T-helper 22 cell (primary cell): ENCODE measurements around the gene ZMIZ1.

Experiments
- DNase-seq: peaks from one replicate; pipeline ENCODE4 v3.0.0-alpha.2; 2020; ENCODE audit warnings: low read depth

The ZMIZ1 gene

DNA sequence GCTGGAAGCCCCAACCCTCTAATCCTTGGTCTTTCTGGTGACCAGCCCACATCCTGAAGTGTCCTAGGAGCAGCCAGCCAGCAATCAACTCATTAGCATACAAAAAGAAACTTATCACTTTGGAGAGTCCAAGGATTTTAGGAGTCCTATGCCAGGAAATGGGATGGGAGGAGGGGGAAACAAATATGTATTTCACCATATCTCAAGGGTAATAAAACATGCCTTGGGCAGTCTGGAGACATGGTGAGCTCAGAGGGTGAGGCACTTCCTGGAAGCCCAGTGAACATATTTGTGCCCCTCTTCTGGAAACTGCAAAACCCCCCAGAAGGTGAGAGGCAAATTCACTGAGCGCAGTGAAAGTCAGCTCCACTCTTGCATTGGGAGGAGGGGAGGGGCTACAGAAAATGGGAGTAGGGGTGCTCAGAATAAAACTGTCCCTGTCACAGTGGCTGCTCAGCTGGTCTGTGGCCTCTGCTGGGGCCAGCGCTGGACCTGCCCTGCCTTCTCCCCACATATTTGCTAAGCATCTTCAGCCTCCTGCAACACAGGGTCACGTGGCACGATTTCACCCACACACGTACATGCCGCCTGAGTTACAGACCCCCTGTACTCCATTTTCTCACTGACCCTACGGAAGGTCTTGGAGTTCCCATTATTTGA lies 17.7 kb upstream of the ZMIZ1 start:
- DNase-seq = no peak

DNA sequence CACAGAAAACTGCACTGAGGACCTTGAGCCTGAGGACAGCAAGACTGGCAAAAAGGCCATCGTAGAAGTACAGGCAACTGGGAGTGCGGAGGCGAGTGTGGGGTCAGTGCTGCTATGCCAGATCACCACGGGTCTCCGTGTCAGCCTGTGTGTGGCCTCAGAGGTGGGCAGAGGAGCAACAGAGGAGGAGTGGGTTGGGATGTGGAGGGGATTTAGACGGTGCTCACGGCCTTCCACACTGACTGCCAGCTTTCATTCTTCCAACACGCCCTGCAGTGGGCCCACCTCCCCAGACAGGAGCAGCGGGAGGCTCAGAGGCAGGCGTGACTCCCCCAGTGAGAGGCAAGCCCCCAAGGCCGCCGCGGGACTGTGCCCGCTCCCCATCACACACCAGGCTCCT lies 17.0 kb upstream of the ZMIZ1 start:
- DNase-seq = no peak

DNA sequence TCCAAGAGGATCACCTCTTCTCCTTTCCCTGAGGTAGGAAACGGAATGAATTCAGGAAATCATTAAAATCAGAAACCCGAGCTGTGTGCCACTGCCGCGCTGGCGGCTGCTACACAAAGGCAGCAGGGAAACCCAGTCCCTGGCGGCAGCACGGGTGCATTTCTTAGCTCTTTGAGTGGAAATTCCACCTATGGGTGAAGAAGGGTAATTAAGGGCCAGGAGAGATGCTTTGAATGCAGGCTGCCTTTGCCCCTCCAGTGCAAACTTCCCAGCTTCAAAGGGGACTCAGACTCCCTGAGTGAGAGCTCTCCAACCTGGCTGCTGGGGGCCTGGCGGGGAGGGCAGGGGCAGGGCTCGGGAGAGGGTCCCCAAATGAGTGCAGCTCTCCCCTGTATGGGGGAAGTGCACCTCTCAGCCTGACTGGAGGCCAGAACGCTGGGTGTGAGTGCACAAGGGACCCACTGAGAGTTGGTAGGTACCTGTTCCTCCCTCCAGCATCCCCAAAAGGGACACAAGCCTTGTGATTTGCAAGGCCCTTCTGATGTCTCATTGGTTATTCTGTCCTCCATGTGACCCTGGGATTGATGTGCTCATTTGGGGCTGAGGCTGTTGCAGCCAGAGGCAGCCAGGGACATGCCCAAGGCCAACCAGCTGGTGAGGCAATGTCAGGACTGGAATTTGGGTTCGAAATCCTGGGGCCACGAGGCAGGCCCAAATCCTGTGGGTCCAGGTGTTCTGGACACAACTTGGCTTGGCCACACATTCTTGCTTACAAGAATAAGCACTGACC lies 16.3 kb upstream of the ZMIZ1 start:
- DNase-seq = no peak

DNA sequence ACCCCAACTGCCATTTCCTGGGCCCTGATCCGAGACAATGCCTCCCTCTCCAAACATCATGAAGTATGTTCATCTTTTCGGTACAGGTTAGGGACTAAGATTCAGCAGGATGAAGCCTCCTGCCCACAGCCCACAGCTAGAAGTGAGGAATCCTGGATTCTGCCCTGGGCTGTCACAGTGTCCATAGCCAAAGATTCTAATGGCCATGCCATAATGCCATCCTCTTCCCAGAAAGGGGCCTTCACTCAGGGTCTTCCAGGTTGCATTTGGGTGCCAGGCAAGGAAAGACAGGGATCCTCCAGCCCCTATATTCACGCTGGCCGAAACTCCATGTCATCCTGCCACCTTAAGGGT lies 15.7 kb upstream of the ZMIZ1 start:
- no peak for DNase-seq

DNA sequence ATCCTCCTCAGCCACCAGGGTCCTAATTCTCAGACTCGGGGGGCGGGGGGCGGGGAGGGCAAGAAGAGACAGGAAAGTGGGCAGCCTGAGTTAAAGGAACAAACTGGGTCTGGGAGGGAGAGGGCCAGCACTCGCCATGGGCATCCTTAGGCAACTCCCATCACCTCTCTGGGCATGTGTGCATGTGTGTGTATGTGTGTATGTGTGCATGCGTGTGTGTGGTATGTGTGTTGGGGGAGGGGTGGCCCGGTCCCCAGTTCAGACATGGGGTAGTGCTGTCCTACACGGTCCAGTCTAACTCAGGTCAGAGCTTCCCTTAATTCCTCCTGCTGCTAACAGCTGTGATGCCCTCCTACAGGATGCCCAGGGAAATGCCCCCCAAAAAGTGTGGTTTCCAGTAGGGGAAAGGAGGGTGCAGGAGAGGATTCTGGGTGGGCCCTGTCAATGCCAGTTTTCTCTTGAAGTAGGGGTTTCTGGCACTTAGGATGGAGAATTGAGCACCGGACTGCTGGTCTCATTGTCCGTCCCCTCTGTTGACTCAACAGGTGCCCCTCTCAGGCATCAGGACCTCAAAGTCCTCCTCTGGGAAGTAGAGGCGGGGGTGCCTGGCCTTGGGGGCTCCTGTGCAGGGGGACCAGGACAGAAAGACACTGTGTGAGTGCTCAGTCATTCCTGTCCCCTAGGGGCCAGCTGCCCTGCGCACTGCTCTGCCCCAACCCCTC lies 15.1 kb upstream of the ZMIZ1 start:
- DNase-seq = no peak

DNA sequence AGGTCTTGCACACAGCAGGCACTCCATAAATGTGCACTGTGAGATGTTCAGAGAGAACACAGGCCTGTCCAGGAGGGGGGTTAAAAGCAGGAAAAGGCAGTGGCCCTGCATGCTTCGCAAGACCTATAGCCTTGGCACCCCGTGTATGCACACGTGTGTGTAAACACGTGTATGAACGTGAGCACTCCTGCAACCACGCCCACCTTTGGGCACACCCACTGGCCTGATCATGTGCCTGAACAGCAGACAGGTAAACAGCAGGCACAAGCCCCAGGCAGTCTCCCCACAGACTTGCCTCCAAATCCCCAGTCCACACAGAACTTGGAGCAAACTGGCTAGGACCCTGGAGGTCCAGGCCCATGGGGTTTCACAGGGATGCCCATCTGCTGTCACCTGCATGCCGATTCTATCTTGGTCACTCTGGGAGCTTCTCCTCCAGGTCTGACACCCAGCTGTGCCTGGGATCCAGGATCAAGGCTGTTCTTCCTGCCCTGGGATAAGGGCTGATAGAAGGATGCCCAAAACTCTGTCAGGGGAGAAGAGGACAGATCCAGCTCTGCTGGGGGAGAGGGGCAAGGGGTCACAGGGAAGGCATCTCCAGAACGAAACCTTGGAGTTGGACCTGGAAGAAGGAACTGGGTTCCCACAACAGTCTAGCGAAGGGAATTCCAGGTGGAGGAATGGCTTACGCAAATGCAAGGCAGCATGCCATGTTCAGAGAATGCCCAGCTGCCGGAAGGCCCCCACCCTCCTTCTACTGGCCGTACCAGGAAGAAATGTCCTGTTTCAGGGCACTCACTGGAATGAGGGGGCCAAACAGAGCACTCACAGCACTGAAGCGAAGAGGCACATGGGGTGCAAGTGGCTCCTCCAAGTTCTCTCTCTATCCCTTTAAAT lies 14.3 kb upstream of the ZMIZ1 start:
- DNase-seq = no peak

DNA sequence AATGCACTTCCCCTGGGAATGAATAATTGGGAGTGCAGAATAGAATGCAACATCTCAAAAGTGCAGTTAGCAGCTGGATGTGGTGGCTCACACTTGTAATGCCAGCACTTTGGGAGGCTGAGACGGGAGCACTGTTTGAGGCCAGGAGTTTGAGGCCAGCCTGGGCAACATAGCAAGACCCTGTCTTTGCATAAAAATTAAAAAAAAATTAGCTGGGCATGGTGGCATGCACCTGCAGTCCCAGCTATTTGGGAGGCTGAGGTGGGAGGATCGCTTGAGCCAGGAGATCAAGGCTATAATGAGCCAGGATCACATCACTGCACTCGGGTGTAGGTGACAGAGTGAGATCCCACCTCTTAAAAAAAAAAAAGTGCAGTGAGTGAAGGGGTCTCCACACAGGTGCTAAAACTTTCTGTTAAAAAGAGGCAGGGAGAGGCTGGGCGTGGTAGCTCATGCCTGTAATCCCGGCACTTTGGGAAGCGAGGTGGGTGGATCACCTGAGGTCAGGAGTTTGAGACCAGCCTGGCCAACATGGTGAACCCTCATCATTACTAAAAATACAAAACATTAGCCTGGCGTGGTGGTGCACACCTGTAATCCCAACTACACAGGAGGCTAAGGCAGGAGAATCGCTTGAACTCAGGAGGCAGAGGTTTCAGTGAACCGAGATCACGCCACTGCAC lies 13.5 kb upstream of the ZMIZ1 start:
- no peak for DNase-seq

DNA sequence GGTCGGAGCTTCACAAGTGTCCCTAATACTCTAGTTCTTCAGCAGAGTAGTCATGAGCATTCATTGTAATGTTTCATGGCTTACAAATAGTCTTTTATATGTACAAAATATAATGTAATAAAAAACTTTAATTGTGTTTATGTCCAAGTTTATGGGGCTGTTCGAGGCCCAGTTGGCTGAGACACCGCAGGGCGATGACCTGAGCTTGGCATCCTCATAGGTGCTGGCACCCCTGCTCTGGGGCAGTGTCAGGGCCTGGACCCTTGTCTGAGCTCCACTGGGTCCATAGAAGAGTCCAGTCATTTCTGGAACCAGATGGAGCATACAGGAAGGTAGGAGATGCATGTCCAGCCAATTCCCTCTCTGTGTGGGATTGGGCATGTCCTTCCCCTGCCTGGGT lies 12.9 kb upstream of the ZMIZ1 start:
- no peak for DNase-seq

DNA sequence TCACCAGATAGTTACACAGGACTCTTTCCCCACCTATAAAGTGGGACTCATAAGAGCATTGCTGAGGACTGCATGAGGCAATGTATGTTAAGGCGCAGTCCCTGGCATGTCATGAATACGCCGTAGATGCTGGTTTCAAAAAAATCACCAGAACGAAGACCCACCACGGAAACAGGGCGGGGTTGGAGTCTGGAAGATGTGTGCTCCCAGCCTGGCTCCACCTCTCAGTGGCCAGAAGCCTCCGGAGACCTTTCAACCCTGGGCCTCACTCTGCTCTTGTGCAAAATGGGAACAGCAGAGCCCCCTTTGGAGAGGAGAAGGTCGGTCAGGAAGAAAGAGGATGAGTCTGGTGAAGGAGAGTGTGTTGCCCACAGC lies 12.4 kb upstream of the ZMIZ1 start:
- no peak for DNase-seq

DNA sequence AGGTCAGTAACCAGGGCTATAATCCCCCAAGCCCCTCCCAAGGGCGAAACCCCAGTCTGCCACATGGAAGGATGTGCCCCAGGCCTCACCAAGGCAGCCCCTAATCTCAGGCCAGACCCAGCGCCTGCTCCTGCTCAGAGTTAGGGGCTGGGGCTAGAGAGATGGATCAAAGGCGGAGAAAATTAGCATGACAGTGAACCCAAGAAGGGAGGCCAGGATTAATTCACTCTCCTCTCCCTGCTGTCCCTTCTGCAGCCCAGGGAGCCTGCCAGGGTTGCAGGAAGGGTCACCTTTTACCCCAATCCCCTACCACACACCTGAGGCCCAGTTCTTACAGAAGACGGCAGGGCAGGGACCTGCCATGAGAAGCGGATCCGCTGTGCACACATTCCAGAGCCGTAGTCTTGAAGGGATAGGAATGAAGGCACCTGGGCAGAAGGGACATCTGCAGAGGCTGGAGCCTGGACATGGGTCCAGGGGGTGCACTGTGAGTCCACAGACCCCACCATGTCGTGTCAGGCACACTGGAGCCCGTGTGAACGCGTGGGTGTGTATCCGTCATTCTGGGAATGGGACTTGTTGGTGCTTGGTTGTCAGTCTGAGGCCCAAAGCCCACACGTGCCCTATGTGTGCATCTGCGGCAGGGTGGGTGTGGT lies 11.9 kb upstream of the ZMIZ1 start:
- no peak for DNase-seq

DNA sequence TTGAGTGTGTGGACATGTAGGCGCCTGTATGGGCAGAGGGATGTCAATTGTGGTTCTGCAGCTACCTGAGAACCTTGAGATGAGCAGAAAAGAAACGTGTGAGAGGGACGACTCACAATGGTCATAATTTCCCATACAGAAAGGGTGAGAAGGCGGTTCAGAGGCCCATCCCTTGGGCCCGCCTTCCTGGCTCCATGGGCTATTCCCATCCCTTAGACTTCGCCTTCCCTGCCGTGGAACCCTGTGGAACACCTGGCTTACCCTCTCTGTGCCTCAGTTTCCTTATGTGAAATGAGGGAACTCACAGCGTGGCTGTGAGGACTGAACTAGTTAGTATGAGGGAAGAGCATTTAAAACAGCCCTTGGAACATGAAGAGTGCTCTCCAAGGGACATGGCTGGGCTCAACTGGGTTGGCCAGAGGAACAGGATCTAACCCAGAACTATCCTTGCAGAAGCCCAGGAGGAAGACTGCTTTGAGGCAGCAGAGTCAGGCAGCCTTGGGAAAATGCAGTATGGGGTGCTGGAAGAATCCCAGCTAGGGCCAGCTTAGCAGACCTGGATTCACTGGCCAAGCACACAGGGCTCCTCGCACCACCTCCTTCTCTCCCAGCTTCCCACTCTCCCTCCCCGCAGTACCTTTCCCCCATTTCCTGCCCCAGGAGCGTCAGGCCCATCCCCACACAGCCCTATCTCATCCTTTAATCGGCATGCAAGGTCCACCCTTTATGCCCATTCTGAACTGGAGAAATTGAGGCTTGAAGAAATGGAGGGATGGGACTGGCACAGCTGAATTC lies 11.1 kb upstream of the ZMIZ1 start:
- no peak for DNase-seq

DNA sequence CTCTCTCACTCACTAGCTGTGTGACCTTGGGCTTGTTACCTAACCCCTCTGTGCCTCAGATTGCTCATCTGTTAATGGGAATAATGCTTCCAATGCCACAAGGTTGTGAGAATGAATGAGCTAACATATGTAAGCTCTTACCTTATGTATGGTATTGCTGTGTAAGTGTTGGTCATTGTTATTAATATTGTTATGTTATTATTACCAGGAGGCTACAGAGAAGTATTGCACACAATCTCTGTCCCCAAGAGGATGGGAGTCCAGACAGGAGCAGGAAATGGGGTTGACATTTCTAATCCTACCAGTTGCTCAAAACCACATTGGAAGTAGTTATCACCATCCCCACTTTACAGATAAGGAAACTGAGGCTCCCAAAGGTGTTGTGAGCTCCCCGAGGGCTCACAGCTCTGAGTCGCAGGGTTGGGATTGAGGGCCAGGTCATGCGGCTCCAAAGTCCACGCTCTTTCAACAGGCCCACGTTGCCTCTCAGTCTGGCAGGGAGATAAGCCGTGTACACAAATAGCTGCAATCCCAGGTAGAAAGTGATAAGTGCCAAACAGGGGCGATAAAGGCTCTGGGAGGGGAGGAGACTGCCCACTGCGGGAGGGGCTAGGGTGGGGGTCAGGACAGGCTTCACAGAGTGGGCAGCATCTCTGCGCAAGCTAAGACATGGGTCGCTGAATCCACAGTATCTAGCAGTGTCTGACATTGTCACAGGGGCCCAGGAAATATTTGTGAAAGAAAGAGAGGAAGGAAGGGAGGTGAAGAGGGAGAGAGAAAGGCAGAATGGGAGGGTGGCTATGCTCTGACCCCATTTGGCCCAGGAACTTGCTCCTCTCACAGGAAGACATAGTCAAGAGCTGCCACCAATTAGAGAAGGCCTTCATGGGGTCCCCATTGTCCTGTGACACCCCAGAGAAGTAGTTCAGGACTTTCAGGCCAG lies 9.6 kb upstream of the ZMIZ1 start:
- DNase-seq = no peak

DNA sequence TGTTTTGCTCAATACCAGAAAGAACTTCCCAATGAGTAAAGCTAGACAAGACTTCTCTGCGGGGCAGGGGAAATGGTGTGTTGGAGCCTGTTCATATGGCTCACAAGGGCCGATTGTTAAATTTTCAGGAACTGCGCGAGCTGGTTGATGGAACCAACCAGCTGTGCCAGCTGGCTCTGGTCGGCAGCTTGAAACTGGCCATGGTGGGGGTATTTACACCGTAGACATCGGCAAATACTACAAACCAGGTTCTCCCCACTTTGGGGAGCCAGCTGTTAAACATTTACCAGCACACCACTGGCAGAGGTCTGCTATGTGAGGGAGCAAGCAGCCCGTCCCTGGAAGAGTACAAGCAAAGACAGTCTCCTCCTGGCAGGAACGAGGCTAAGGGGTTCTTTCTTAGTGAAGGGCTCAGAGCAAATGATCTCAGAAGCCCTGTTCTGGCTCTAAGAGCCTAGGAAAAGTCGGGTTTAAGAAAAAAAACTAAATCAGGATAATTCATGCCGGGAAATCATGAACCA lies 8.8 kb upstream of the ZMIZ1 start:
- no peak for DNase-seq

DNA sequence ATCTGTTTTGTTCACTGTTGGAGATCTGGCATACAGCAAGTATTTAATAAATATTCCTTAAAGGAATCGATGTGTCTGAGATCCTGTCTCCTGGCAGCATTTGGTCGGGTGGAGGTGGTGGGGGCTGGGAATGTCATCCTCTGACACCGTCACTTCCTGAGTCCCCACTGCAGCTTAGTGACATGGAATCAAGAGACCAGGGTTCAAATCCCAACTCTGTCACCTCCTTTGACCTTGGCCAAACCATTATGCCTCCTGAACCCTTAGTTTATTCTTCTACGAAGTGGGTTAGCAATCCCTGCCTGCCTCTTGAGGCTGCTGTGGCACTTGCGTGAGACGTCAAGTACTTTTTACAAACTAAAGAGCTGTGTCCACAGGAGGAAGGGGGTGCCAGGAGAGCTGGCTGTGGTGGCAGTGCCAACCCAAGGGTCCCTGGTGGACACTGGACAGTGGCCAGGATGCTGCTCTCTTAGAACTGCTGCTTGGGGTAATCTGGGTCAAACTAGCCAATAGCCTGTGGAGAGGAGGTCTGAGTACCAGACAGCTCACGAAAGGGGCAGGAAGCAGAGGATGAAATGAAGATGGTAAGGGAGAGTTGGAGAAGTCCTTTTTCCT lies 8.0 kb upstream of the ZMIZ1 start:
- no peak for DNase-seq

DNA sequence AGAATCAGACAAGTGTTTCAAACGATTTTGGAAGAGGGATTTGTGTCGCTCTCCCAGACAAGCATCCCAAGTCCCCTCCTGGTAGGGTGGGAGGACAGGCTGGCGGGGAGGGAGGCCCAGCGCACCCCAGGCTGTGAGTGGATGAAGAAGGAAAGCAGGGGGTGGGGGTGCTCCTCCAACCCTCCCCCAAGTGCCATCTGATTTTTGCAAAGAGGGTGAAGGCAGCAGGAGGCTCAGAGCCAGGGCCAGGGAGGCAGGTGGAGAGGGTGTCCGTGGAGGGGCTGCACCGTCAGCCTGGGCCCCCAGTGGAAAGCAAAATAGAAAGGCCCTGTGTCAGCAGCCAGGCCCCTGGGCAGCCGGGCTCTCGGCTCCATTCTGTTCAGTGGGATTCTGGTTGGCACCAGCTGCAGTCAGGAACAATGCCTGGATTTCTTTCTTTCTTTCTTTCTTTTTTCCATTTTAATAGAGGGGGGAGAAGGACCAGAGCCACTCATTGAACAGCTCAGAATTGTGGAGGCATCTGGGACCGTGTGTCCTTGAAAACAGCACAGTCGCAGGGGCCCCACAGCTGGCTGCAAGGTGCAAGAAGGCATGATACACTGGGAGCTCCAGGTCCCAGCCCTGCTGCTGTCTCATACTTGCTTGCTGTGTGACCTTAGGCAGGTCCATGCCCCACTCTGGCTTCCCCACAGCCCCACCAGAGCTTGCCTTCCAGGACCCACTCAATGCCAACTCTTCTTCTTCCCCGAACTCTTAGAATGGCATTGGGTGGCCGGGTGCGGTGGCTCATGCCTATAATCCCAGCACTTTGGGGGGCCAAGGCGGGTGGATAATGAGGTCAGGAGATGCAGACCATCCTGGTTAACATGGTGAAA lies 7.1 kb upstream of the ZMIZ1 start:
- DNase-seq = no peak

DNA sequence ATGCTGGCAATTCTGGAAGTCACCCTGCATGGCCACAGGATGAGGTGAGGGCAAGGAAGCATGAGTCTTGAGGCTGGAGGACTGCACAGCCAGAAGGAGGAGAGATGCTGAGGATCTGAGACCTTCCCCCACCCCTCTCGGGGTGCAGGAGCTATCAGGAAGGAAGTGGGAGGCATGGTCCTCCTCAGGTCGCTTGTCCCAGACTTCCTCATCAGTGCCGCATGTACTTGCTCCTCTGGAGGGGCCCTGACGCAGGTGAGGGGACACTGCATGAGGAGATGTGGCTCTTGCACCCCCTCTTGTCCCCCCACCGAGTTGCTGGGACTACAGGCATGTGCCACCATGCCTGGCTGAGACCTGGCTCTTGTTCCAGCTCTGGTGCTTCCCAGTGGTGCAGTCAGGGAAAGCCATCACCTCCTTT lies 5.7 kb upstream of the ZMIZ1 start:
- no peak for DNase-seq

DNA sequence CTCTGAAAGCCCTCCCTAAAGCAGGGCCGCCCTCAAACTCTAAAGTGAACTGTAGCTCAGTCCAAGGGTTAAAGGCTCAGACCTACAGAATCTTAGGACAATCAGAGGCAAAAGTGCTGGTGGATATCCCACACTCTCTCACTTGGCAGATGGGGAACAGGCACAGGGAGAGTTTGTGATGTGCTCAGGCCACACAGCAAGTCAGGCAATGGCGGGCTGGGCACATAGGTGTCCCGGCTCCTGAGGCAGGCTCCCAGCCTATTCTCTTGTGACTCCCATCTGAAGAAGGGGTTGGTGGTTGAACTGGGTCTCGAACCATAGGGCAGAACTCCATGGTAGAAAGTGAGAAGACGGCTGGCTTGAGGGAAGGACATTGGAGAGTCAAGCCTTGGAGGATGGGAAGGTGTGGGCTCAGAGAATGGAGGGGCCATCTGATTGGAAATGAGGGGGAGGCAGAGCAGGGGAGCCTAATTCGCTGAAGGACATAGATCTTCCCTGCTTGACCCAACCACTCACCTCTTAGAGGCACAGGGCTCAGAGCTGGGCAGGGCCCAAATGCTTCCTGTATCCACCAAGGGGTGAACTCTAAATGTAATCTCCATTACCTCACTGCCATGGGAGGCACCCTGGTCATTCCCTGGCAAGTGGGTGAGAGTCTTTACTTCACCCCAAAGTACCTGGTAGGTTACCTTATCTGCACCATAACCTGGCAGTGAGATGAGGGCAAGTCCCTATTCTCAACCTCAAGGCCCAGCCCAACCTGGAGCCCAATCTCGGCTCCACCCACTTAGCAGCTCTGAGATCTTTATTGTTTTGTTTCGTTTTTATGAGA lies 4.9 kb upstream of the ZMIZ1 start:
- DNase-seq = no peak
